HEK293 (cell line): ENCODE results near the gene BAIAP2.

Source experiments
- CTCF ChIA-PET: fragments of 350-600 bp; formaldehyde crosslinking; extraction: SDS; loops from one replicate; lab custom pipeline; 2021; ENCODE audit warnings: antibody characterized with exemption; lab: Yijun Ruan, JAX
- POLR2A ChIA-PET: fragments of 300-600 bp; formaldehyde crosslinking; extraction: SDS; loops from one replicate; lab custom pipeline; 2020; ENCODE audit warnings: antibody characterized with exemption, inconsistent platforms; lab: Yijun Ruan, JAX
- H3K27ac ChIP-seq: fragments of 200-500 bp; sonication (Bioruptor generic); 2 replicates; pipeline ENCODE4 v1.5.1; 2014; ENCODE audit warnings: low read depth, low read length, control low read depth, inconsistent platforms; ENCODE audit errors: extremely low read depth
- H3K36me3 ChIP-seq, 2 experiments: fragments of 200-500 bp in 1 of 2; sonication (Bioruptor generic) in 1 of 2; 1 replicate in 1 of 2; 2 replicates in 1 of 2; pipeline ENCODE4 v1.5.1; 2014 to 2017; ENCODE audit warnings: inconsistent platforms in 2 of 2, low read length in 2 of 2; ENCODE audit not compliant: control insufficient read depth in 2 of 2, insufficient read depth in 1 of 2
- H3K4me1 ChIP-seq: fragments of 200-500 bp; sonication (Bioruptor generic); 2 replicates; pipeline ENCODE4 v1.5.1; 2014; ENCODE audit warnings: mild to moderate bottlenecking, low read length, inconsistent platforms; ENCODE audit not compliant: control insufficient read depth, insufficient read depth
- H3K4me3 ChIP-seq: 2 replicates; pipeline ENCODE4 v1.5.1; 2011; ENCODE audit warnings: low read depth, mild to moderate bottlenecking, control low read depth, low read length, moderate library complexity
- H3K9me3 ChIP-seq: fragments of 200-500 bp; sonication (Bioruptor generic); 2 replicates; pipeline ENCODE4 v1.5.1; 2014; ENCODE audit warnings: low read depth, low read length, inconsistent platforms; ENCODE audit not compliant: control insufficient read depth, insufficient read depth
- ATF2 ChIP-seq: fragments of 450-650 bp; formaldehyde crosslinking; IDR thresholded peaks from 2 replicates; pipeline ENCODE4 v1.5.1; 2016; ENCODE audit warnings: missing biosample characterization, missing genetic modification characterization, low read depth
- GLIS2 ChIP-seq: fragments of 450-650 bp; formaldehyde crosslinking; IDR thresholded peaks from 2 replicates; pipeline ENCODE4 v1.5.1; 2016; ENCODE audit warnings: missing biosample characterization, missing genetic modification characterization
- HIC1 ChIP-seq: fragments of 450-650 bp; formaldehyde crosslinking; IDR thresholded peaks from 2 replicates; pipeline ENCODE4 v1.5.1; 2016; ENCODE audit warnings: missing biosample characterization, missing genetic modification characterization
- KLF10 ChIP-seq: fragments of 450-650 bp; IDR thresholded peaks from 2 replicates; pipeline ENCODE4 v1.5.1; 2018; ENCODE audit warnings: missing biosample characterization, mild to moderate bottlenecking, missing genetic modification characterization
- KLF16 ChIP-seq: fragments of 450-650 bp; formaldehyde crosslinking; IDR thresholded peaks from 2 replicates; pipeline ENCODE4 v1.5.1; 2017; ENCODE audit warnings: missing biosample characterization, missing genetic modification characterization
- KLF9 ChIP-seq: fragments of 450-650 bp; formaldehyde crosslinking; IDR thresholded peaks from 2 replicates; pipeline ENCODE4 v1.5.1; 2016; ENCODE audit warnings: missing biosample characterization, missing genetic modification characterization, low read depth
- PATZ1 ChIP-seq: fragments of 450-650 bp; formaldehyde crosslinking; IDR thresholded peaks from 2 replicates; pipeline ENCODE4 v1.5.1; 2016; ENCODE audit warnings: missing biosample characterization, missing genetic modification characterization
- SP2 ChIP-seq: fragments of 450-650 bp; formaldehyde crosslinking; IDR thresholded peaks from 2 replicates; pipeline ENCODE4 v1.5.1; 2016; ENCODE audit warnings: missing biosample characterization, missing genetic modification characterization
- SP3 ChIP-seq: fragments of 450-650 bp; formaldehyde crosslinking; IDR thresholded peaks from 2 replicates; pipeline ENCODE4 v1.5.1; 2016; ENCODE audit warnings: missing biosample characterization, missing genetic modification characterization
- SP7 ChIP-seq: fragments of 450-650 bp; formaldehyde crosslinking; IDR thresholded peaks from 2 replicates; pipeline ENCODE4 v1.5.1; 2016; ENCODE audit warnings: missing biosample characterization, missing genetic modification characterization
- ZBTB17 ChIP-seq: fragments of 450-650 bp; formaldehyde crosslinking; IDR thresholded peaks from 2 replicates; pipeline ENCODE4 v1.5.1; 2016; ENCODE audit warnings: missing biosample characterization, missing genetic modification characterization
- ZBTB21 ChIP-seq: fragments of 450-650 bp; formaldehyde crosslinking; IDR thresholded peaks from 2 replicates; pipeline ENCODE4 v1.5.1; 2017; ENCODE audit warnings: missing biosample characterization, missing genetic modification characterization
- ZNF133 ChIP-seq: fragments of 450-650 bp; formaldehyde crosslinking; IDR thresholded peaks from 2 replicates; pipeline ENCODE4 v1.5.1; 2016; ENCODE audit warnings: missing biosample characterization, missing genetic modification characterization
- ZNF202 ChIP-seq: fragments of 450-650 bp; formaldehyde crosslinking; IDR thresholded peaks from 2 replicates; pipeline ENCODE4 v1.5.1; 2016; ENCODE audit warnings: missing biosample characterization, missing genetic modification characterization, borderline replicate concordance
- ZNF23 ChIP-seq: fragments of 450-650 bp; formaldehyde crosslinking; IDR thresholded peaks from 2 replicates; pipeline ENCODE4 v1.5.1; 2016; ENCODE audit warnings: missing biosample characterization, missing genetic modification characterization, borderline replicate concordance
- ZNF24 ChIP-seq: fragments of 450-650 bp; formaldehyde crosslinking; IDR thresholded peaks from 2 replicates; pipeline ENCODE4 v1.5.1; 2016; ENCODE audit warnings: missing biosample characterization, missing genetic modification characterization
- ZNF248 ChIP-seq: fragments of 450-650 bp; formaldehyde crosslinking; IDR thresholded peaks from 2 replicates; pipeline ENCODE4 v1.5.1; 2017; ENCODE audit warnings: missing biosample characterization, missing genetic modification characterization
- ZNF302 ChIP-seq: fragments of 450-650 bp; formaldehyde crosslinking; IDR thresholded peaks from 2 replicates; pipeline ENCODE4 v1.5.1; 2016; ENCODE audit warnings: missing biosample characterization, missing genetic modification characterization, low read depth
- ZNF335 ChIP-seq: fragments of 450-650 bp; formaldehyde crosslinking; conservative IDR thresholded peaks from 2 replicates; pipeline ENCODE4 v1.5.1; 2016; ENCODE audit warnings: missing biosample characterization, missing genetic modification characterization
- ZNF341 ChIP-seq: fragments of 450-650 bp; formaldehyde crosslinking; IDR thresholded peaks from 2 replicates; pipeline ENCODE4; 2016; ENCODE audit warnings: low read depth, missing biosample characterization, missing genetic modification characterization
- ZNF37A ChIP-seq: fragments of 450-650 bp; IDR thresholded peaks from 2 replicates; pipeline ENCODE4 v1.5.1; 2018; ENCODE audit warnings: missing biosample characterization, missing genetic modification characterization
- ZNF394 ChIP-seq: fragments of 450-650 bp; formaldehyde crosslinking; IDR thresholded peaks from 2 replicates; pipeline ENCODE4 v1.5.1; 2016; ENCODE audit warnings: missing biosample characterization, missing genetic modification characterization, mild to moderate bottlenecking, moderate library complexity, borderline replicate concordance
- ZNF416 ChIP-seq: fragments of 450-650 bp; formaldehyde crosslinking; IDR thresholded peaks from 2 replicates; pipeline ENCODE4 v1.5.1; 2016; ENCODE audit warnings: missing biosample characterization, missing genetic modification characterization
- ZNF501 ChIP-seq: fragments of 450-650 bp; formaldehyde crosslinking; IDR thresholded peaks from 2 replicates; pipeline ENCODE4 v1.5.1; 2016; ENCODE audit warnings: missing biosample characterization, missing genetic modification characterization
- ZNF510 ChIP-seq: fragments of 450-650 bp; formaldehyde crosslinking; IDR thresholded peaks from 2 replicates; pipeline ENCODE4 v1.5.1; 2018; ENCODE audit warnings: mild to moderate bottlenecking, missing genetic modification characterization, missing biosample characterization; ENCODE audit not compliant: insufficient replicate concordance
- ZNF513 ChIP-seq: fragments of 450-650 bp; IDR thresholded peaks from 2 replicates; pipeline ENCODE4 v1.5.1; 2018; ENCODE audit warnings: missing biosample characterization, missing genetic modification characterization
- ZNF624 ChIP-seq: fragments of 450-650 bp; formaldehyde crosslinking; IDR thresholded peaks from 2 replicates; pipeline ENCODE4 v1.5.1; 2017; ENCODE audit warnings: missing biosample characterization, missing genetic modification characterization
- ZNF670 ChIP-seq: fragments of 450-650 bp; formaldehyde crosslinking; IDR thresholded peaks from 2 replicates; pipeline ENCODE4 v1.5.1; 2016; ENCODE audit warnings: missing biosample characterization, missing genetic modification characterization, low read depth
- ZXDB ChIP-seq: fragments of 450-650 bp; formaldehyde crosslinking; IDR thresholded peaks from 2 replicates; pipeline ENCODE4 v1.5.1; 2016; ENCODE audit warnings: missing biosample characterization, missing genetic modification characterization
- TF ChIP-seq, protein P1 (sequence below): fragments of 450-650 bp; formaldehyde crosslinking; IDR thresholded peaks from 2 replicates; pipeline ENCODE4 v1.5.1; 2016; ENCODE audit warnings: missing biosample characterization, missing genetic modification characterization

BAIAP2 gene

GRCh38 chr17:81097134-81097942 lies 62.4 kb downstream of the BAIAP2 start:
- no peak overlapping the region for H3K27ac ChIP-seq
- CTCF ChIA-PET: interaction anchor here (0.5 to 7.1 kb wide), 41 partner anchors 9 to 461 kb away, joined by 3 to 109 read pairs (median 5); partner anchors contain the start of genes BAIAP2 and CHMP6
- no peaks in the 10 kb centered on the region for H3K9me3 ChIP-seq
- H3K4me3 ChIP-seq: peak overlapping the region; percentile 8; the same call in 1 of the 2 replicates
- H3K36me3 ChIP-seq: peaks cover 0 to 16% of the 10 kb centered on the region in 2 experiments; a peak in 1 of 3 replicates
- peaks cover 17% of the 10 kb centered on the region for H3K4me1 ChIP-seq
- POLR2A ChIA-PET: interaction anchor here (0.6 to 2.2 kb wide), 10 partner anchors 14 to 462 kb away, joined by 3 to 8 read pairs (median 4); partner anchors contain the start of genes BAIAP2, NDUFAF8 and TEPSIN
- peak; percentile 52 for TF ChIP-seq SP7 (tag by site-specific recombination)
- peak; percentile 95 for TF ChIP-seq ZNF394 (tag by site-specific recombination)
- peak; percentile 88; the same call in 1 of the 2 replicates for TF ChIP-seq KLF16
- TF ChIP-seq ZNF341 (tag by site-specific recombination): peak; percentile 90
- no peak for TF ChIP-seq ZNF416 (tag by site-specific recombination)
- no peak for TF ChIP-seq ZNF501 (tag by site-specific recombination)
- no peak for TF ChIP-seq ZNF302 (tag by site-specific recombination)
- no peak for TF ChIP-seq ZNF133 (tag by site-specific recombination)
- TF ChIP-seq, protein P1, sequence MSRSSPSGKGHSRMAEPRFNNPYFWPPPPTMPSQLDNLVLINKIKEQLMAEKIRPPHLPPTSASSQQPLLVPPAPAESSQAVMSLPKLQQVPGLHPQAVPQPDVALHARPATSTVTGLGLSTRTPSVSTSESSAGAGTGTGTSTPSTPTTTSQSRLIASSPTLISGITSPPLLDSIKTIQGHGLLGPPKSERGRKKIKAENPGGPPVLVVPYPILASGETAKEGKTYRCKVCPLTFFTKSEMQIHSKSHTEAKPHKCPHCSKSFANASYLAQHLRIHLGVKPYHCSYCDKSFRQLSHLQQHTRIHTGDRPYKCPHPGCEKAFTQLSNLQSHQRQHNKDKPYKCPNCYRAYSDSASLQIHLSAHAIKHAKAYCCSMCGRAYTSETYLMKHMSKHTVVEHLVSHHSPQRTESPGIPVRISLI (tag by site-specific recombination): no peak
- TF ChIP-seq ZNF335: 0 out of 2 replicates have a peak, but pooled peaks have one; percentile 19
- TF ChIP-seq KLF10: peak; percentile 39; the same call in 1 of the 2 replicates
- peak; percentile 53 for TF ChIP-seq SP2 (tag by site-specific recombination)
- no peak for TF ChIP-seq ZNF510 (tag by site-specific recombination)
- TF ChIP-seq PATZ1 (tag by site-specific recombination): peak; percentile 85
- no peak for TF ChIP-seq ZNF23 (tag by site-specific recombination)
- TF ChIP-seq ZNF670 (tag by site-specific recombination): no peak
- TF ChIP-seq ZBTB17 (tag by site-specific recombination): no peak
- TF ChIP-seq ZNF624 (tag by site-specific recombination): no peak
- no peak for TF ChIP-seq ZBTB21 (tag by site-specific recombination)
- peak; percentile 92 for TF ChIP-seq GLIS2 (tag by site-specific recombination)
- TF ChIP-seq ZNF202 (tag by site-specific recombination): no peak
- TF ChIP-seq ZNF248 (tag by site-specific recombination): no peak
- no peak for TF ChIP-seq ZNF513 (tag by site-specific recombination)
- TF ChIP-seq KLF9 (tag by site-specific recombination): peak; percentile 88
- peak; percentile 87 for TF ChIP-seq HIC1
- no peak for TF ChIP-seq ATF2 (tag by site-specific recombination)
- TF ChIP-seq ZXDB (tag by site-specific recombination): no peak
- TF ChIP-seq ZNF37A (tag by site-specific recombination): no peak
- no peak for TF ChIP-seq ZNF24
- peak; percentile 77 for TF ChIP-seq SP3 (tag by site-specific recombination)
